ENCODE measurements around the gene THPO. TPM values are rescaled to one million over a fixed set of nuclear protein-coding genes. Genes with fewer than 3 reads are reported as not detected.

THPO gene
- total RNA-seq, 2 donors from 2014 or later = not detected

DNA sequence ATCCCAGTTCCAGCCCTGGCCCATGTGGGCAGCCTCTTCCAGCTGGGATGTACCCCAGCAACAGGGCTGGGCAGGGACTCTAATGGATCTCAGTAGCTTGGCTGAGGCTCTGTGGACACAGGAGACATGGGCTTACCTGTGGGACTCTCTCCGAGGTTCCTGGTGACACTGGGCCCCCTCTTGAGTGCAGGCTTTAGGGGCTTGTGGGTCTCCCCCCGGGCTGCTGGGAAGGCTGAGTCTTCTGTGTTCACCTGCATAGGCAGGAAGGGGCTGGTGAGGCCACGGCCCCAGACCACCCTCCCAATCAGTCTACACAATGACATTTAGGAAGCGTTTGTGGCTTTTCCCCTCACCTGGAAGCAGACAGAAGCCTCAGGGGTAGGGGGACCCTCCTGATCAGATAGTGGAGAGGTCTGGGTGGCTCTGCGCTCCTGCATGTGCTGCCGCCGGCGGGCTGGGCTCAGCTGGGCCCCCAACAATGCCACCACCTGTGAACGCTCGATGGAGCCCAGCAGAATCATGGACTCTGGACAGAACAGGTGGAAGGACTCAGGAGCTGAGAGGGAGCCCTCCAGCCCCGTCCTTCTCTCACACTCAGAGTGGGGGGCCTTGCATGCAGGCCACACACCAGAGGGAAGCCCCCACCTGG is 25.0 kb downstream of the THPO start:
- no peaks in the 10 kb centered on the region for H3K4me1 Mint-ChIP-seq
- no peaks in the 10 kb centered on the region for H3K9me3 Mint-ChIP-seq
- H3K4me3 Mint-ChIP-seq = no peak overlapping the region
- ATAC-seq (replicated peaks) = no peak
- peak overlapping the region; percentile 75 for H3K27ac Mint-ChIP-seq
- no peaks in the 10 kb centered on the region for H3K36me3 Mint-ChIP-seq (ENCODE audit: low read depth)
- H3K27me3 Mint-ChIP-seq = no peaks in the 10 kb centered on the region

DNA sequence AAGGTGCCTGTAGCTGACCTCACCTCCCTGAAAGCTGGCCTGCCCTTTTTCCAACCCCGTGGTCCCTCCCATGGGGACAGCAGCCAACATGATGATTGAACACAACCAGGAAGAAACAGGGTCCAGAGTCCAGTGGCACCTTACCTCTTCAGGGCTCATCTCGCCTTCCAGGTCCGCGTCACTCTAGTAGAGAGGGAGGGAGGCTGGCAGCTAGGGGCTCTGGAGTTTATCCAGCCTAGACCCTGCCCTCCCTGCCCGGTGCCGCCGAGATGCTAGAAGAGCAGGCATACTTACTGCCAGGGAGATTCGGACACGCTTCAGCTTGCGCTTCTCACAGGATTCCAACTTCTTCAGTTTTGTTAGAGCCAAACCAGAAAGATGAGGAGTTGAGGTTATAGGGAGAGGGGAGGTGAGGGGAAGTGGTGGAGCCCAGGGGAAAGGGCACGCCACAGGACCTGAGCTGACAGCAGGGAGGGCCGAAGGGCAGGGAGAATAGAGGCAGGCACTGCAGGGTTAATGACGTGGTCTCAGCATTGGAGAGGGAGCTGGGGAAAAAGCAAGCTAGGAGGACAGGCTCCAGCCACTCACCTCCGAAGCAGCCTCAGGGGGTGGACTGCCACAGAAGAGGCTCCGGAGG is 25.7 kb downstream of the THPO start:
- Mint-ChIP-seq H3K27me3 (no peaks in the 10 kb centered on the region), H3K4me1 (no peaks in the 10 kb centered on the region), H3K9me3 (no peaks in the 10 kb centered on the region), H3K4me3 (no peak overlapping the region), H3K27ac (peak overlapping the region; percentile 75), H3K36me3 (ENCODE audit: low read depth) (no peaks in the 10 kb centered on the region)
- no peak for ATAC-seq (replicated peaks)

DNA sequence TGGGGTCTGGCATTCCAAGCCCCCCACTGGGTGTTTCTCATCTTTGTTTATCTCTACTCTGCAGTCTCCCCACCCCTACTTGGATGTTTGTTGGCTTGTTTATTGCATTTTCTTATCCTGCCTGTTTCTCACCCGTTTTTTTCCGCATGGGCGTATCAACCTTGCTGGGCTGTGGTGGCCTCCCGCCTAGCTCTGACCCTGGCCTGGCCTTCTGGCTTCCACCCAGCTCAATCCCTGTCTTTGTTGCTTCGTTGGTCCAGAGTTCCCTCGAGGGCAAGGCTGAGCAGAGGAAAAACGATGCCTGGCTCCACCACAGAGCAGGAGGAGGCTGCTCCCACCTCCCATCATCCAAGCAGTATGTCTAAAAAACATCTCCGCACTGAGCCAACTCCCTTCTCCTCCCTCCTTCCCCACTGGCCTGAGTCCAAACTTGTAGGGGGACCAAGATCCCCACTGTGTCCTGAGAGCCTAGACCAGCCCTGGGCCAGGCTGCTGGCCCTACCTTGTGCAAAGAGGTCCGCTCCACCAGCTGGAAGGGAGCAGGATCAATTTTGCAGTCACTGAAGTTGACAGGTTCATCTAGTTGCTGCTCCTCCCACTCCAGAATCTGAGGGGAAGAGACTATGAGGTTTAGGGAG is 26.4 kb downstream of the THPO start:
- Mint-ChIP-seq H3K27ac (peak overlapping the region; percentile 75), H3K4me1 (no peaks in the 10 kb centered on the region), H3K9me3 (no peaks in the 10 kb centered on the region), H3K36me3 (ENCODE audit: low read depth) (no peaks in the 10 kb centered on the region), H3K4me3 (no peak overlapping the region), H3K27me3 (no peaks in the 10 kb centered on the region)
- no peak for ATAC-seq (replicated peaks)

DNA sequence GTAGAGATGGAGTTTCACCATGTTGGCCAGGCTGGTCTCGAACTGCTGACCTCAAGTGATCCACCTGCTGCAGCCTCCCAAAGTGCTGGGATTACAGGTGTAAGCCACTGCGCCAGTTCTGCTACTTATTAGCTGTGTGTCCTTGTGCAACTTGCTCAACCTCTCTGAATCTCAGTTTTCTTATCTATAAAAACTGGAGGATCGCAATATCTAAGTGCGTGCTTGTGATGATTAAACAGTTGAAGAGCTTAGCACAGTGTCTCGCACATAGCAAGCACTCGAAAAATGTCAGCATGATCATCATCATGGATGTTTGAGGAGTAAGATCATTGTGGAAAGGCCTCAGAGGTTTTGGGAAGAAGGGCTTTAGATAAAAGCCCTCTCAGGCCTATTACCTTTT is 27.4 kb downstream of the THPO start:
- Mint-ChIP-seq H3K9me3 (no peaks in the 10 kb centered on the region), H3K27me3 (no peaks in the 10 kb centered on the region), H3K4me3 (no peak overlapping the region), H3K27ac (no peak overlapping the region), H3K36me3 (ENCODE audit: low read depth) (no peaks in the 10 kb centered on the region), H3K4me1 (peaks cover 1% of the 10 kb centered on the region)
- ATAC-seq (replicated peaks) = no peak

DNA sequence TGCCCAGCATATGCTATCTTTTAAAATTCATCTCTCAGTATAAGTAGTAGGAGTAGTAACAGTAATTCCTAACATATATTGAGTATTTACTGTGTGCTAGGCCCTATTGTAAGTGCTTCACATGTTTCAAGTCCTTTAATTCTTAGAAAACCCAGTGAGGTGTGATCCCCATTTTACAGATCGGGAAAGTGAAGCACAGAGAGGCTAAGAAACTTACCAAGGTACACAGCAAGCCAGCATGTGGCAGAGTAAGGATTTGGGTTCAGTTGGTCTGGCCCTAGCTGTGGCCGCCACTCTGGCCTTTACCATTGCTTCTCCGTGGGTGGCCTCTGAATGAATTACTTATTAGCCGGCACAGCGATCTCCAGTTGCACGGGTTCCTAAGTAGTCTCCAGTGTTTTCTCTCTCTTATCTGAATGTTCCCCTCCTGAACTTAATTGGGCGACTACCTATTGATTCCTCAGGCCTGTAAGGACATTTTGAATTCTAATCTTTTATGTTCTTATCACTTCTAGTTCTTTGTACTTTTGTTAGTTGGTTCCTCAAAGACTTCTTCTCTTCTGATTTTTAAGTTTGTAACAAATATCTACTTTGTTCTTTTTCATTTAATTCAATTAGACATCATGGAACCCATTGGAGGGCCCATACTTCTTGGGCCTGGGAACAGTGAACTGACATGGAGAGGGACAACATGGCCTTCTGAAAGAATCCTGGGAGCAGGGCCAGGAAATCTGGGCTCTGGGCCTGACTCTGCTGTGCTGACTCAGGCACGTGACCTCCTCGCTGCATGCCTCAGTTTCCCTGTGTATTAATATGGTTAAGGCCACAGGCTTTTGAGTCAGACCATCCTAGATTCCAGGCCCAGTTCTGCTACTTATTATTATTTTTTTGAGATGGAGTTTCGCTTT is 28.2 kb downstream of the THPO start:
- ATAC-seq (replicated peaks) = no peak
- no peak overlapping the region for H3K27ac Mint-ChIP-seq

DNA sequence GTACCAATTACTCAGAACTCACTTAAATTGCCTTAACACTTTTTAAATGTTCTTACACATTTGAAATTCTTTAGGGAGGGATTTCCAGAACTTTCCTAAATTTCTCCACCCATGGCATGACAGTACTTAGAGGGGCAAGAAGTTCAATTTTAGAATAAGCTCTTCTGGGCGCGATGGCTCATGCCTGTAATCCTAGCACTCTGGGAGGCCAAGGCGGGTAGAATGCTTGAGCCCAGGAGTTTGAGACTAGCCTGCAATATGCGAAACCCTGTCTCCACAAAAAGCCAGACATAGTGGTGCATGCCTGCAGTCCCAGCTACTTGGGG is 30.0 kb downstream of the THPO start:
- Mint-ChIP-seq H3K4me3 (no peak overlapping the region), H3K9me3 (no peaks in the 10 kb centered on the region), H3K4me1 (peaks cover 4% of the 10 kb centered on the region), H3K36me3 (ENCODE audit: low read depth) (no peaks in the 10 kb centered on the region), H3K27ac (peak overlapping the region; percentile 56), H3K27me3 (no peaks in the 10 kb centered on the region)
- no peak for ATAC-seq (replicated peaks)

More for the DNA sequence above, 28.2 kb downstream of the THPO start:
- H3K9me3 Mint-ChIP-seq = no peaks in the 10 kb centered on the region
- no peak overlapping the region for H3K4me3 Mint-ChIP-seq
- no peaks in the 10 kb centered on the region for H3K36me3 Mint-ChIP-seq (ENCODE audit: low read depth)
- no peaks in the 10 kb centered on the region for H3K27me3 Mint-ChIP-seq
- H3K4me1 Mint-ChIP-seq = peaks cover 4% of the 10 kb centered on the region

DNA sequence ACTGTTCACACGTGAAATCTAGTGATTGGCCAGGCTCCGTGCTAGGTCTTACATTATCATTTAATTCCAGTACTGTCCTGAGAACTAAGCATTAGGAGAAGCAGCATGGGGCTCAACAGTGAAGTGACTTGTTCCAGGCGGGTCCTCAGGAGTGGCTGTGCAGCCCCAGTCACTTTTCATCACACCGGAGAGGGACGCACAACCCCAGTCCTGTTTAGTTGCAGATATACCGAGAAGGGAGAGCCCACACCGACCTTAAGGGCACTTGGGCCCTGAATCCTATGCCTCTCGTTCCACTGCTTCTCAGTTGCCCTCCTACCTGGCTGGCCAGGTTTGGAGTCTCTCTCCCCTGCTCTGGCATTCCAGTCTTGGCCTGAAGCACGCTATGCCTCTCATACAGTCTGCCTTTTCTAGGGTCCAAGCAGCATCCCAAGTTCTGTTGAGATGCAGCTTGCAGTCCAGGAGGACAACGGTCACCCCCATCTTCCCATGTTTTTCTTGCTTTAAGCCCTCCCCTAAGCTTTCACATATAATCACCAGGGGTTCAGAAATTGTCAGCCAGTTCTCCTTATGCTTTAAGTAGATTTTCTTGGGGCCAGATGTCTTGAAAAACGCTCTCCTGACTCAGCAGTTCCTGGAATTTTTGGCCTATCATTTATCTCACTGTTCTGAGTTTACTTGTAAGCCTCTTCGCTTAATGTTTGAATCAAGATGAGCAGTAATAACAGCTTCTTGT is 30.5 kb downstream of the THPO start:
- no peaks in the 10 kb centered on the region for H3K27me3 Mint-ChIP-seq
- H3K4me1 Mint-ChIP-seq = peaks cover 4% of the 10 kb centered on the region
- no peak for ATAC-seq (replicated peaks)
- H3K27ac Mint-ChIP-seq = peak overlapping the region; percentile 56
- H3K9me3 Mint-ChIP-seq = no peaks in the 10 kb centered on the region
- H3K4me3 Mint-ChIP-seq = no peak overlapping the region
- no peaks in the 10 kb centered on the region for H3K36me3 Mint-ChIP-seq (ENCODE audit: low read depth)

DNA sequence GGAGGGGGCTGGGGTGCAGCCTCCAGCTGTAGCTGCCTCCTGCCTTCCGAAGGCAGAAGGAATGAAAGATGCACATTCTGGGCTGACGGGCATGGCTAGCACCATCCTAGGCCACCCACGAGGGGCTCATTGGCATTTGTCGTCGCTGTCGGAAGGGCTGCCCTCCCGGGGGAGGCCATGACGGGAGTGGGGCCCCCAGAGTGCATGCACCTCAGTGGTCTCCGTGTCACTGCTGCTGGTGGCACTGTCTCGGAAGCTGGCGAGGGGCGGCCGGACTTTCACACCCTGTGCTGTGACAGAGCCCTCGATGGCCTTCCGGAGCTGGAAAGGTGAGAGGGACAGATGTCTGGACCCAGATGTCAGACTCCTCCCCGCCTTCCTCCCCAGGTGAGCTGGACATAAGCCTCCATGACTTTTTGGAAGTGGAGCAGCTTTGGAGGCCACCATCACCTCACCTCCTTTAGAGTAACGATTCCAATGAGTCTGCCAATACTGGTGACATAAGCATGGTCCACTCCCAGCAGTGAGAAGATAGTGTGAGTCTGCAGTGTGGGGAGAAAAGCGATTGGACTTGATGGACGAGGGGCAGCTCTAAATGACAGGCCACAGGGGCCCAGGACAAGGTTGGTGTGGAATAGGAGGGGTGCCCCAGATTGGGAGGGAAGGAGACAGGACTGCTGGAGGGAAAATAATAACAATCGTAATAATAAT is 31.4 kb downstream of the THPO start:
- Mint-ChIP-seq H3K36me3 (ENCODE audit: low read depth) (no peaks in the 10 kb centered on the region), H3K4me3 (no peak overlapping the region), H3K4me1 (peaks cover 4% of the 10 kb centered on the region), H3K27ac (no peak overlapping the region), H3K9me3 (no peaks in the 10 kb centered on the region), H3K27me3 (no peaks in the 10 kb centered on the region)
- no peak for ATAC-seq (replicated peaks)

DNA sequence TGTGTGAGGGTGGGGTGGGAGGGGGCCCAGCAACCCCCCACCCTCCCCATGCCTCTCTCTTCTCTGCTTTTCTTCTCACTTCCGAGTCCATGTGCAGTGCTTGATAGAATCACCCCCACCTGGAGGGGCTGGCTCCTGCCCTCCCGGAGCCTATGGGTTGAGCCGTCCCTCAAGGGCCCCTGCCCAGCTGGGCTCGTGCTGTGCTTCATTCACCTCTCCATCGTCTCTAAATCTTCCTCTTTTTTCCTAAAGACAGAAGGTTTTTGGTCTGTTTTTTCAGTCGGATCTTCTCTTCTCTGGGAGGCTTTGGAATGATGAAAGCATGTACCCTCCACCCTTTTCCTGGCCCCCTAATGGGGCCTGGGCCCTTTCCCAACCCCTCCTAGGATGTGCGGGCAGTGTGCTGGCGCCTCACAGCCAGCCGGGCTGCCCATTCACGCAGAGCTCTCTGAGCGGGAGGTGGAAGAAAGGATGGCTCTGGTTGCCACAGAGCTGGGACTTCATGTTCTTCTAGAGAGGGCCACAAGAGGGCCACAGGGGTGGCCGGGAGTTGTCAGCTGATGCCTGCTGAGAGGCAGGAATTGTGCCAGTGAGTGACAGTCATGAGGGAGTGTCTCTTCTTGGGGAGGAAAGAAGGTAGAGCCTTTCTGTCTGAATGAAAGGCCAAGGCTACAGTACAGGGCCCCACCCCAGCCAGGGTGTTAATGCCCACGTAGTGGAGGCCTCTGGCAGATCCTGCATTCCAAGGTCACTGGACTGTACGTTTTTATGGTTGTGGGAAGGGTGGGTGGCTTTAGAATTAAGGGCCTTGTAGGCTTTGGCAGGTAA is 32.5 kb downstream of the THPO start:
- Mint-ChIP-seq H3K4me3 (no peak overlapping the region), H3K27ac (peak overlapping the region; percentile 65), H3K4me1 (peaks cover 11% of the 10 kb centered on the region), H3K9me3 (no peaks in the 10 kb centered on the region), H3K27me3 (no peaks in the 10 kb centered on the region), H3K36me3 (ENCODE audit: low read depth) (no peaks in the 10 kb centered on the region)
- peak; percentile 32 for ATAC-seq (replicated peaks)

DNA sequence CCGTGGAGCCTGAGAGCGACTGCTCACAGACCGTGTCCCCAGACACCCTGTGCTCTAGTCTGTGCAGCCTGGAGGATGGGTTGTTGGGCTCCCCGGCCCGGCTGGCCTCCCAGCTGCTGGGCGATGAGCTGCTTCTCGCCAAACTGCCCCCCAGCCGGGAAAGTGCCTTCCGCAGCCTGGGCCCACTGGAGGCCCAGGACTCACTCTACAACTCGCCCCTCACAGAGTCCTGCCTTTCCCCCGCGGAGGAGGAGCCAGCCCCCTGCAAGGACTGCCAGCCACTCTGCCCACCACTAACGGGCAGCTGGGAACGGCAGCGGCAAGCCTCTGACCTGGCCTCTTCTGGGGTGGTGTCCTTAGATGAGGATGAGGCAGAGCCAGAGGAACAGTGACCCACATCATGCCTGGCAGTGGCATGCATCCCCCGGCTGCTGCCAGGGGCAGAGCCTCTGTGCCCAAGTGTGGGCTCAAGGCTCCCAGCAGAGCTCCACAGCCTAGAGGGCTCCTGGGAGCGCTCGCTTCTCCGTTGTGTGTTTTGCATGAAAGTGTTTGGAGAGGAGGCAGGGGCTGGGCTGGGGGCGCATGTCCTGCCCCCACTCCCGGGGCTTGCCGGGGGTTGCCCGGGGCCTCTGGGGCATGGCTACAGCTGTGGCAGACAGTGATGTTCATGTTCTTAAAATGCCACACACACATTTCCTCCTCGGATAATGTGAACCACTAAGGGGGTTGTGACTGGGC is 33.3 kb downstream of the THPO start:
- Mint-ChIP-seq H3K27ac (no peak overlapping the region), H3K9me3 (no peaks in the 10 kb centered on the region), H3K27me3 (no peaks in the 10 kb centered on the region), H3K4me3 (no peak overlapping the region), H3K36me3 (ENCODE audit: low read depth) (no peaks in the 10 kb centered on the region), H3K4me1 (peaks cover 11% of the 10 kb centered on the region)
- ATAC-seq (replicated peaks) = no peak

DNA sequence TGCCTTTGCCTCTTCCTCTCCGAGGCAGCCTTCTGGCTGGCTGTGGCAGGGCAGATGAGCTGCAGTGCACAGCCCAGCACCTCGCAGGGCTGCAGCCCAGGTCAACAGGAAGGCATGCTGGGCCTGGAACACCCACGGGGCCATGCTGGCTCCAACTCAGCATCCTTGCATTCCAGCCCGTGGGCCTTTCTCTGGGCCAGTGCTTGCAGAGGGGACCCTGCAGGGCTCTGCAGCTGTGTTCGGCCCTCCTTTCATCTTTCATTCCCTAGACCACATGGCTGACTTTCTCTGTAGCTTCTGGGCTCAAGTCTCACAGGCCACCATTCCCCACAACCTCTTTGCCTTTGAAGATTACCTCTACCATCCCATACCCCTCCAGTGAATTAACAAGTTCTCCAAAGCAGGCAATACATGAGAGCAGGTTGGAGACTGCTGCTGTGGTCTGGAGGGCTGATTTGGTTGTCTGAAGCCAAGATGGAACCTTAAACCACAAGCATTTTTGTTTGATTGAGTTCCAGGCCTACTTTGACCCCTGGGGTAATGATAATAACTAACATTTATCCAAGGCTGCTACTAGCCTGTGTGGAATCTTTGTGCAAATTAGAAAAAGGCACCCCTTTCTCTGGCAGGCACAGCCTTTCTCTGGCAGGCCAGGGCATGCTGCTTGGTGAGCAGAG is 34.7 kb downstream of the THPO start:
- no peaks in the 10 kb centered on the region for H3K9me3 Mint-ChIP-seq
- H3K4me1 Mint-ChIP-seq = peaks cover 11% of the 10 kb centered on the region
- H3K27ac Mint-ChIP-seq = no peak overlapping the region
- H3K36me3 Mint-ChIP-seq (ENCODE audit: low read depth) = no peaks in the 10 kb centered on the region
- no peaks in the 10 kb centered on the region for H3K27me3 Mint-ChIP-seq
- no peak overlapping the region for H3K4me3 Mint-ChIP-seq
- no peak for ATAC-seq (replicated peaks)

DNA sequence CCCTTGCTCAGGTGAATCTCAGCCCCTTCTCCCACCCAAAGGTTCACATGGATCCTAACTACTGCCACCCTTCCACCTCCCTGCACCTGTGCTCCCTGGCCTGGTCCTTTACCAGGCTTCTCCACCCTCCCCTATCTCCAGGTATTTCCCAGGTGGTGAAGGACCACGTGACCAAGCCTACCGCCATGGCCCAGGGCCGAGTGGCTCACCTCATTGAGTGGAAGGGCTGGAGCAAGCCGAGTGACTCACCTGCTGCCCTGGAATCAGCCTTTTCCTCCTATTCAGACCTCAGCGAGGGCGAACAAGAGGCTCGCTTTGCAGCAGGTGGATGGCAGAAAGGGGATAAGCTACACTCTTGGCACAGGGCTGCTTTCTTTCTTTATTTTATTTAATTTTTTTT is 36.1 kb downstream of the THPO start:
- no peak overlapping the region for H3K4me3 Mint-ChIP-seq
- H3K4me1 Mint-ChIP-seq = peaks cover 21% of the 10 kb centered on the region
- H3K27me3 Mint-ChIP-seq = no peaks in the 10 kb centered on the region
- ATAC-seq (replicated peaks) = no peak
- H3K9me3 Mint-ChIP-seq = no peaks in the 10 kb centered on the region
- no peaks in the 10 kb centered on the region for H3K36me3 Mint-ChIP-seq (ENCODE audit: low read depth)
- H3K27ac Mint-ChIP-seq = no peak overlapping the region
